Effector CD8-positive, alpha-beta T cell (primary cell): Measurements from ENCODE around the gene BMPER.

Experiments
- DNase-seq: peaks from one replicate; lab custom pipeline; 2025; lab: John Stamatoyannopoulos, UW

Gene BMPER

GRCh38 chr7:34181271-34181958 lies 276.1 kb downstream of the BMPER start:
- DNase-seq = no peak

DNA sequence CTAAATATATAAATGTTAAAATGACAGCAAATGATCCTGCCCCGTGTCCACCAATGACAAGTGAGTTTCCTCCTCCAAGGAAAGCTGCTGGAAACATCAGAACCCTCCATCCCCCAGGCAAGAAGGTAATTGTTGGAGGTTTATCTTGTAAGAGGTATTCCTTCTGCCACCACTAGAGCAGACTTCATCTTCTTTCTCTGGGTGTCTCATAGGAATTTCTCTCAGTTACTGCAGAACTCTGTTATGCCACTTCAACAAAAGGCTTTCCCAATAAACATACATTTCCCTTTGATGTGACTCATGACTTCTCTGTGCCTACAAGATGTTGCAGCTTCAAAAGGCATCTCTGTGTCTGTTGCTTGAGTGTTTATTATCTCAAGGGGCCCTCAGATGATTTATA lies 279.1 kb downstream of the BMPER start:
- DNase-seq = no peak

GRCh38 chr7:34187798-34188307 lies 282.5 kb downstream of the BMPER start:
- no peak for DNase-seq

- DNase-seq = no peak
These were observed 283.7 kb downstream of the BMPER start for GRCh38 chr7:34189031-34189430.

- DNase-seq = no peak
These were observed 285.0 kb downstream of the BMPER start for GRCh38 chr7:34190299-34190698.

GRCh38 chr7:34191162-34191561 lies 285.8 kb downstream of the BMPER start:
- DNase-seq = no peak

- DNase-seq = no peak
These were observed 286.6 kb downstream of the BMPER start for GRCh38 chr7:34191771-34192479.

DNA sequence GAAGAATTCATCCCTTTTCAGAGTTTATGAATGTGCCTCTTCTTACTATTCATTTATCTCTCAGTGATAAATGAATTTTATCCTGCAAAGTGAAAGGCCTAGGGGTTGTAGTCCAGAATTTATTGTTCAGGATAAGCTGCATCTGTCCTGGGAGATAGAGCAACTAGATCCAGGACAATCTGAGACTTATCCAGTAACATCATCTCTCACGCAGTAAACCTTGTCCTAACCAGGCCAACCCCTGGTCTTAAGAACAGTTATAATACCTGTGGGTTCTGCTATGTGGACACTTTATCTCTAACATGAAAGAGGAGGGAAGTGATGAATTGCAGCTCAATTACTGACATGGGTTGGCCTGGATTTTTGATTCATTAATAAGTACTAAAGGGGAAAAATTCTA lies 287.6 kb downstream of the BMPER start:
- no peak for DNase-seq

- DNase-seq = no peak
These were observed 292.9 kb downstream of the BMPER start for GRCh38 chr7:34198231-34198641.
